Measurements from ENCODE around the gene SLC9B1.

- TF ChIP-seq EZH2 (IDR thresholded peaks at IDR 0.05): no peak
- no peak for TF ChIP-seq POLR2AphosphoS5 (IDR thresholded peaks at IDR 0.05; ENCODE audit: borderline replicate concordance, low read depth, low read length)
These were observed 136.2 kb downstream of the SLC9B1 start for GRCh38 chr4:102883278-102883677.
